ENCODE measurements around the gene KBTBD12.

Gene KBTBD12

GRCh38 chr3:127986803-127987202, 71.8 kb downstream of the KBTBD12 start:
- no peak for DNase-seq

GRCh38 chr3:127987309-127987995, 72.4 kb downstream of the KBTBD12 start:
- DNase-seq, result no peak

DNA sequence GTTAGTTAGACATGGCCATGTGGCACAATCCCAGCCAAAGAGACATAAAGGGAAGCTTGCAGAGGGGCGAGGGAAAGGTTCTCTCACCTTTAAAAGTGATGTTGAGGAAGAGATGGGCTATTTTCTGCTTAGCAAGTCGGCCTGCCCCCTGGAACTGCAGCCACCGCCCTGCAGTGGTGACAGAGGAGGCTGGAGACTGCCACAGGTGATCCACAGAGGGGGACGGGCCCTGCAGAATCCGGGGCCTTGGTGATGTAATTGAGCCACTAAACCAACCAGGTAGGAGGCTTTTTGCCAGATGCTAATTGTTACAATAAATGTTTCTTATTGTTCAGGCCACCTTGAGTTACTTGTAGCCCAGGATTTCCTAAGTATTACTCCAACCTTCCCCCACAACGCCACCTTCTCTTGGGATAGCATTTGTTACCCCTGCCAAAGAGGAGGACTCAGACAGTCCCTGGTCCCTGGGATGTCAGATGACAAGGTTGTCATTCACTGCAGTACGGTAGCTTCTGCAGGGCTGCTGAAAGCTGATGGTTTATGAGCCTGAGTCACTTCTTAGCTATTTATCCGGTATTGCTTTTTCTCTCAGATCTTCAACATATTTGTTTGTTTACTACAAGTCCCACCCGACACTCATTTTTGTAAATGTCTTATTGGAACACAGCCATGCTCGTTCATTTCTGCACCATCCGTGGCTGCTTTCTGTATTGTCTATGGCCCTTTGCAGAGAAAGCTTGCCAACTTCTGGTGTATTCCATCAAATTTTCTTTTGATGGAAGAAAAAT, 73.9 kb downstream of the KBTBD12 start:
- no peak for DNase-seq

- DNase-seq, result no peak
Measured at GRCh38 chr3:127990051-127990450, 75.0 kb downstream of the KBTBD12 start.

DNA sequence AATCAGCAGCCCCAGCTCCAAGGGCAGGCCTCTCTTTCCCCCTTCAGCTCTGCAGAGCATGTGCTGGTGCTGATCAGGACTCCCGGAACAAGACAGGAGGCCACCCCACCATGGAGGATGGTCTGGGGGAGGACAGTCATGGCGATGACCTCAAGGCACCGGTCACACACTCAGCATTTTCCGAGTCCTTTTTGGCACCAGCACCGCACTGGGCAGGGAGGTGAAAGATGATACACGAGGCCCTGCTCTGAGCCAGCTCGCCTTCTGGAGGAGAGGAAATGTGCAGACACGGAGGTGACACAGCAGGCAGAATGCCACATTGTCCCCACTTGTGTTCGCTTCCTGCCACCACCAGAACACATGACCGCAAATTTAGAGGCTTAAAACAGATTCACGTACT, 75.4 kb downstream of the KBTBD12 start:
- DNase-seq, result no peak

GRCh38 chr3:127991251-127991650, 76.2 kb downstream of the KBTBD12 start:
- DNase-seq, result no peak

DNA sequence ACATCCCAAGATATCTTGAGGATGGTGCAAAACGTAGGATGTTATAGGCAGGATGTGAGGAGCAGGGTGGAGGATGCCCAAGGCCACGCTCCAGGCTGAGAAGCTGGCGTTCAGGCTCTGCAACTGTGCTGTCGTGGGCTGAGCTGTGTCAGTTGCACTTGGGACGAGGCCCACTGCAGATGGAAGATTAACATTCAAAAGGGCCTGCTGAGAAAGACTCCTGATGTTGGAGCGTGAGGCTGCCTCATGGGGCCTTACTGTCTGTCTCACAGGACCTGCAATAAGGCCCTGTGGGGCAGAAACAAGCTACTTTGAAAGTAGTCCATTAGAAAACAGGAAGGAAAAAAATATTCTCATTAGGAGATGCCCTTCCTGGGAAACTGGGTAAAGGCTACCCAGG, 76.6 kb downstream of the KBTBD12 start:
- no peak for DNase-seq

GRCh38 chr3:127992127-127992526, 77.1 kb downstream of the KBTBD12 start:
- DNase-seq, result no peak

- DNase-seq, result no peak
Measured at GRCh38 chr3:127994011-127994410, 79.0 kb downstream of the KBTBD12 start.

GRCh38 chr3:127997016-127997415, 82.0 kb downstream of the KBTBD12 start:
- DNase-seq, result no peak

- DNase-seq, result no peak
Measured at GRCh38 chr3:127997961-127998360, 82.9 kb downstream of the KBTBD12 start.

- no peak for DNase-seq
Measured at GRCh38 chr3:127998596-127998995, 83.6 kb downstream of the KBTBD12 start.

GRCh38 chr3:127999509-128000106, 84.6 kb downstream of the KBTBD12 start:
- DNase-seq, result no peak

DNA sequence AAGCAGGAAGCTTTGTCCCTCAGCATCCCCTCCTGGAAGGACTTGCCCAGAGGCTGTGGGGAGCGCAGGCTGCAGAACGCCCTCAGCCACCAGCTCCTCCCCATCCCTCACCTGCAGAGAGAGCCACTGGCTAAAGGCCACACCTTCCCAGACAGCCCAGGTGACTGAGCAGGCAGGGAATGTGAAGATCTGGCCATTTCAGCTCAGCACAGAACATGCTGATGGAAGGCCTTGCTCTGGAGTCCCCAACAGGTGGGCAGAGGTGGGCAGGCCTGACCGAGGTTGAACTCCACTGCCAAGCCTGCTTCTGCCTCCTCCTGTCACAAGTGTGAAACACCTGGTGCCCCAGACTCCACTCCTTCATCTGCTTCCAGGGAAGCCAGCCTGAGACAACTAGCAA, 86.5 kb downstream of the KBTBD12 start:
- DNase-seq, result no peak

GRCh38 chr3:128004661-128005060, 89.6 kb downstream of the KBTBD12 start:
- DNase-seq, result no peak

DNA sequence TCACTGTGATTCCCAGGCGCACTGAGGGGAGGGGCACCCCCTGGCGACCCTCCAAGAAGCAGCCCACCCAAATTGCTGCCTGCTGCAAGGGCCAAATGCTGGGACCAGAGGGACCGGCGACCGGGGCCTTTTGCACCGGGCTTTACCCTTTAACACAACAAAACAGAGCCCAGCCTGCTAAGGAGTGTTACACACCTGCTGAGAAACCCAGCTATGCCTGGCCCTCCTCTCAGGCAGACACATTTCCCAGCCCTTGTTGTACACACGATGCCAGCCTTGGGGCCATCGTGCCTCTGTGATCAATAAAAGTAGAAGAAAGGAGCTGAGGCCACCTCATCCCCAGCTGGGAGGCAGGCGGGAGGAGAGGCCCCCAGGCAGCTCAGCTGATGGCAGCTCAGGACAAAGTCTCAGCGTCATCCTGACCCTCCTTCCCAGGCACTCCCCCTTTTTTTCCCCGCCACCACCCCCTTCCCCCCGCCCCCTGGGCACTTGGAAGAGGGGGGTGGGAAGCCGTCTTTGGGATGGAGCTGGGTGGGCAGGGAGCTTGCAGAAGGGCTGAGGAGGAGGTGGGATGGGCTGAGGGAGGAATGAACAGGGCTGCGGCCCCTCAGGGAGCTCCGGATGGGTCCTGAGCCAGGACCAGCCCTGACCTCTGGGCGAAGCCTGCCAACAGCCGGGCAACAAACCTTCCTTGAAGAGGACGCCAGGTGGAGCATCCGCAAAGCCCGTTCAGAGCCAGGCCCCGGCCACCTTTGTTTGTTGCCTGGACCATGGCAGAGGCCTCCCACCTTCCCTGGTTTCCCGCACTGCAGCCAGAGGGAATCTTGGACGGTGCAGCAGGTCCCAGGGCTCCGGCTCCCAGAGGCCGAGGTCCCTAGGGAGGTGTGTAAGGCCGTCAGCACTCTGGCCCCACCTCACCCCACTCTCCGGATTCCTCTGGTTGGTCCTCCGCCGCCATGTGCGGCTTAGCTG, 91.3 kb downstream of the KBTBD12 start:
- no peak for DNase-seq

DNA sequence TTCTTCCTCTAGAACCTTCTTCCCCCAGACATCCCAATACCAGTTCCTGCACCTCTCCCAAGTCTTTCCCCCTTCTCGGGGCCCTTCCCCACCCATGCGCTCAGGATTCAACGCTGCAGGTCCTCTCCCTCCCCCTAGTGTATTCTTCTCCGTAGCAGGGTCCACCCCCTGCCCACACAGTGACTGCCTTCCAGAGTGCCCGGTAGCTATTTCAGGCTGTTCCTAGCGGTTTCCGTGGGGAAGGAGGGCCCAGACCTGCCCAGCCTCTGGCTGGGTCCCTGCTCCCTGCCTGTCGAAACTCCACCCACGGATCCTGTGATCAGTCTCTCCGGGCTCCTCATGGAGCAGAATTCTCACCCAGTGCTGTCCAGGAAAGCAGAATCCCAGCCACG, 92.0 kb downstream of the KBTBD12 start:
- no peak for DNase-seq

DNA sequence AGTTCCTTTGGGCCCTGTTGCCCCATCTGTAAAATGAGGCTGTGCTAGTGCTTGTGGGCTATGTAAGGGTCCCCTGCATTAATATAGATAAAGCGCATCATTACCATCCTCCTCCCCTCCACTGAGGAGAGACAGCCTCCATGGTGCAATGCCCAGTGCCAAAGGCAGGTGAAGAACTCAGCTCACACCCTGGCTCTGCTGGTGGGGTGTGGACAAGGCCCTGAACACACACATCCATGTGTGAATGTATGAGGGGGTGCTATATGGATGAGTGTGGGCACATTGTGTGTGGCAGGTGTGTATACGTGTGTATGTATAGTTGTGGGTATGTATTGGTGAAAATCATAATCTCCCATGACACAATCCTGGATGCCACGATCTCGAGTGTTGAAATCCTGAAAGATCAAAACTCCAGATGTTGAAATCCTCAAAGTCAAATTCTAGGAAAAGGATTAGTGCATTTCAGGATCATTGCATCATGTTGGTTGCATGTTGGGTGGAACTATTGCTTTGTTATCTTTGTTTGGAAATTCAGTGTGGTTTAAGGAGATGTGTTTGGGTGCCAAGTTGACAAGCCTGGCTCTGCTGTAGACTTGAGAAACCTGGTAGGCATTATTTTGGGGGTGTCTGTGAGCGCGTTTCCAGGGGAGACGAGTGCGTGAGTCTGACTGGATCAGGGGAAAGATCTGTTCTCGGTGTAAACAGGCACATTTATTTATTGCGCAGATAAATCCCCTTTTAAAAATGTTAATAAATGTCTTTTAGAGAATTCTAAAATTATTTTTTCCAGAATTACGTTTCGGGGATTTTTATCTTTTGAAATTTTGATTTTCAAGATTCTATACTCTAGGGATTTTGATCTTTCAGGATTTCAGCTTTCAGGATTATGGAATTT, 95.2 kb downstream of the KBTBD12 start:
- no peak for DNase-seq

- DNase-seq, result peak; percentile 34
Measured at GRCh38 chr3:128011140-128011539, 96.1 kb downstream of the KBTBD12 start.

DNA sequence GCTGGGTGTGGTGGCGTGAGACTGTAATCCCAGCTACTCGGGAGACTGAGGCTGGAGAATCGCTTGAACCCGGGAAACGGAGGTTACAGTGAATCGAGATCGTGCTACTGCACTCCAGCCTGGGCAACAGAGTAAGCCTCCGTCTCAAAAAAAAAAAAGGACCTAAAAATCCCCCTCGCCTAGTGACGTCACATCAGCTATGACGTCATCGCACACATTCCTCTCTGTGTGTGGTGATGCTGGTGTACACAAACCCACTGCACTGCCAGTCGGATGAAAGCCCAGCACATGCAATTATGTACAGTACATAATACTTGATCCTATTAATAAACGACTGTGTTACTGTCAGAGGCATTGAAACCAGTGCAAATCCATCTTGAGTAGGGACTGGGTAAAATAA, 97.0 kb downstream of the KBTBD12 start:
- DNase-seq, result no peak

- no peak for DNase-seq
Measured at GRCh38 chr3:128014548-128014947, 99.5 kb downstream of the KBTBD12 start.

GRCh38 chr3:128016502-128016901, 101.5 kb downstream of the KBTBD12 start:
- DNase-seq, result no peak

Data from activated CD4-positive, alpha-beta T cell treated with anti-CD3 and anti-CD28 coated beads for 48 hours (primary cell).